Caki2 (cell line): ENCODE measurements around the gene STN1. TPM values are rescaled to one million over a fixed set of nuclear protein-coding genes. Genes with fewer than 3 reads are reported as not detected.

ENCODE experiments used
- DNase-seq: peaks from one replicate; pipeline ENCODE4 v3.0.0-alpha.2; 2015; ENCODE audit warnings: low read depth
- in situ Hi-C: cut with HindIII; loops from 2 replicates; pipeline ENCODE4 v1.10.0; 2016; ENCODE audit warnings: low sequenced_read_pairs, low pct_unique_long_range_greater_than_20kb, mixed read lengths
- total RNA-seq: library from RNA; depleted of rRNA; stranded (reverse); fragments of >200 nt; shearing (Covaris generic); gene quantifications from 2 replicates; pipeline ENCODE4 v1.2.3, GENCODE V29; 2014; ENCODE audit warnings: low replicate concordance; rRNA removed

Gene STN1
- total RNA-seq: 34.5 and 46.1 TPM in 2 replicates

GRCh38 chr10:103918053-103918846, at the start of gene STN1:
TSS of gene STN1 (minus strand) at chr10:103918184. CDS start at chr10:103917594, 590 bp downstream.
- DNase-seq: peak; percentile 86
- in situ Hi-C loops: no loop called here

GRCh38 chr10:103967448-103968071, 49.6 kb upstream of the STN1 start:
- peak; percentile 45 for DNase-seq
- in situ Hi-C loops: no loop called here

DNA sequence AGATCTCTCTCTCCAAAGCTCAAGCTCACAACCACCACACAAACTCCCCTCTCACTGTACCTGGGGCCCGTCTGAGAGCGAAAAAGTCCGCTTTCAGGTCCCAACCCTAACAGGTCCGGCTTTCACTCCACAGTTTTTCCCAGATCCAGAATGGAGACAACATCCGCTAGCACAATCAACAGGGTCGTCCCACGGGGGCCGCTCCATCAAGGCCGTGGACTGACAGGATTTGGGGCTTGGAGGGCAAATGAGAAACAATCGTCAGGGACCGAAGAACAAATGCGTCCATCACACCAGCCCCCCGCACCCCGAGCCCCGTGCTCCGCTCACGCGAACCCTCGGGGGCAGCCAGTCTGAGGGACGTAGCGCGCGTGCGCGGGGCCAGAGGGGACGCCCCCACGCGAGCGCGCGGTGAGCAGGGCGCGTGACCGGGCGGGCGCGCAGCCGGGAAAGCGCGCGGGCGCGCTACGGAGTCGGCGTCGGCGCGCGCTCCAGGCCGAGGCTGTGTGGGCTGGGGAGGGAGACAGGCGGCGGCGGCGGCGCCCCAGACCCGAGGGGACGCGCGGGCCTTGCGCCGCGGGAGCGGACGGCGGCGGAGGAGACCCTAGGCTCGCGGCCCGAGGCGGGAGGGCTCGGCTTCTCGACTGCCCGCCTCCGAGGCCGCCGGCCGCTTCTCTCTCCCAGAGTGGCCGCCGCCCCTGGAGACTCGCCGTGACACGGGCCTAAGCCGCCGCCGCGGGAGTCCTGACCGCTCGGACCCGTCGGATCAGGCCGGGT, 48.9 kb upstream of the STN1 start, which contains the start of gene SLK:
Gene SLK (plus strand): TSS at position 470 of the 777 bp plus-strand sequence. CDS start 606 bp downstream, outside the sequence.
- DNase-seq: peak; percentile 83
- in situ Hi-C loops: no loop called here

DNA sequence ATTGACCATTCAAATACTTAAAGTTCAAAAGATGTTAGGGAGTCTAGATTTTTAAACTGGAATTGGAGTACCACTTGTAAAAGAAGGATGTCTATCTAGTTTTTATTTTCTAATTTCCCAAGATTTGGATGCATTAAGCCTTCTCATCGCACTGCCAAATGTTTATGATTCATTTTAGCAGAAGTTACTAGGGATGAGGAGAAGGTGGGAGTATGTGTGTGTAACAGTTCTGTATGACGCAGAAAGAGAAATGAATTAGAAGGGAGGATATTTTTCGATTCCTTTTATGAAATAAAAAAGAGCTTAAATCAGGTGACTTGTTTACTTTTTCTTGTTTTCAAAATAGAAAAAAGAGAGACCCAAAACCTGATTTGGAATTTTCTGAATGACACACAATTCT, 42.1 kb upstream of the STN1 start:
- no peak for DNase-seq
- in situ Hi-C loops: no loop called here

DNA sequence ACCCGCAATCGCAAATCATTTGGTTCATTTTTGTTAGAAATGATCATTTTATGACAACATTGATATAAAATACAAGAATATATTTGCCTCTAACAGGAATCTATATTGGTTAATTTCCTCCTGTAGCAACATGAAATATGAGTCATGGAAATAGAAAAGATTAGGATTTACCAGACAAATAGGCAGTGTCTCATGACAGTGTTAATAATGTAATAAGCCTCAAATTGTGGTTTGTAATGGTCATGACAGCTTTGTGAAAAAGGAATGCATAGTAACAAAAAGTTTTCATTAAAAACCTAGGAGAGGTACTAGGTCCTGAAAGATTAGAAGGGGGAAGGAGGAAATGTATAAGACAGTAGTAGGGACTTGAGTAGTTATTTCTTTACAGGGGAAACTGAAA, 41.0 kb upstream of the STN1 start:
- in situ Hi-C loops: no loop called here
- DNase-seq: no peak

GRCh38 chr10:103954543-103954942, 36.6 kb upstream of the STN1 start:
- DNase-seq: no peak
- in situ Hi-C loops: no loop called here

GRCh38 chr10:103951942-103952341, 34.0 kb upstream of the STN1 start:
- in situ Hi-C loops: no loop called here
- DNase-seq: no peak

GRCh38 chr10:103951183-103951582, 33.2 kb upstream of the STN1 start:
- in situ Hi-C loops: no loop called here
- no peak for DNase-seq

GRCh38 chr10:103949728-103950127, 31.7 kb upstream of the STN1 start:
- DNase-seq: no peak

GRCh38 chr10:103947799-103948516, 30.0 kb upstream of the STN1 start:
- in situ Hi-C loops: no loop called here
- DNase-seq: no peak

More at GRCh38 chr10:103949728-103950127, 31.7 kb upstream of the STN1 start:
- in situ Hi-C loops: no loop called here

DNA sequence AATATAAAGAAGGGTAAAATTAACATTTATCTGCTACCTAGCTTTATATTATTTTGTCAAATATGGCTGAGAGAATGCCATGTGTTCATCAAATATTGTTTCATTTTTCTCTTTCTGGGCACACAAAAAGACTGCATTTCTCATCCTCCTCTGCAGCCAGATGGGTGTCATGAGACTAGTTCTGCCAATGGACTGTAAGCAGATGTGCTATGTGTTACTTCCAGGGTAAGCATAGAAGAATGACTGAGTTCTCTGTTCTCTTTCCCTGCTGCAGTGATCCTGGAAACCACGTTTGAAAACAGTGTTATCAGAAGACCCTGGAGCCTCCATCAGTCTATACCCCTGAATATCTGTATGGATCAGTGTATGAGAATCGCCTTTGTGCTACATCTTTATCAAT, 24.9 kb upstream of the STN1 start:
- DNase-seq: no peak
- in situ Hi-C loops: no loop called here

GRCh38 chr10:103941801-103942200, 23.8 kb upstream of the STN1 start:
- DNase-seq: no peak
- in situ Hi-C loops: no loop called here

GRCh38 chr10:103939522-103939921, 21.5 kb upstream of the STN1 start:
- in situ Hi-C loops: no loop called here
- DNase-seq: no peak

GRCh38 chr10:103936022-103936421, 18.0 kb upstream of the STN1 start:
- in situ Hi-C loops: no loop called here
- no peak for DNase-seq

DNA sequence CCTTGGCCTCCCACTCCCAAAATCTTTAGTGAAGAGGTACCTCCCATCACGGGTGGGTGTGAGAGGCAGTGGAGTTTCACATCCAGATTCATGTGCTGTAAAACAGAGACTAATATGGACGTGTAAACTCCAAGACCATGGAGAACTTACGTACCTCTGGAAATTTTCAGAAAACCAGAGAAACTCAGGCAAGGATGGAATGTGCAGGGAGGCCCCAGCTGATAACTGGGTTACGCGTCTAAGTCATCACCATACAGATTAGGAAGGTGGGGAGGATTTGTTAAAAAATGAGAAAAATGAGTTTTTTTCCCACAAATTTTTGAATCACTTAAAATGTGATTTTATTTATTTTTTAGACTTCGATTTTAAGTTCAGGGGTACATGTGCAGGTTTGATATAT, 16.3 kb upstream of the STN1 start:
- in situ Hi-C loops: no loop called here
- no peak for DNase-seq

DNA sequence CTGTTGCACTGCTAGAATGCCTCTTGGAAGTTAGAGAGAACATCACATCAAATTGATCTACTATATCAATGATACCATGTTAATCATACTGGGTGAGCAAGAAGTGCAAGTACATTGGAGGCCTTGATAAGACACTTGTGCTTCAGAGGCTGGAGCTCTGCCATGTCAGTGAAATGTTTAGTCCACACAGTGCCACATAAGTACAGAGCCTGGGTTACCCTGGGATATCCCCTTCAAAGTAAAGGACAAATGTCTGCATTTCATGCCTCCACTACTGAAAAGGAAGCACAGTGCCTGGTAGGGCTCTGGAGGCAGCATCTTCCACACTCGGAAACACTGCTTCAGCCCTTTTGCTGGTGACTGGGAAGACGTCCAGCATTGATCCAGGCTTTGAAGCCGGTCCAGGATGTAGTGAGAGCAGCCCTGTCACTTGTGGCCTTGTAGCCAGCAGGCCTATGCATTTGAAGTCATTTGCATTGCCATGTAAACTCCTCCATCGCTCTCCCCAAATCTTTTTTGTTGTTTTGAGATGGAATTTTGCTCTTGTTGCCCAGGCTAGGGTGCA, 15.7 kb upstream of the STN1 start:
- DNase-seq: no peak
- in situ Hi-C loops: no loop called here

DNA sequence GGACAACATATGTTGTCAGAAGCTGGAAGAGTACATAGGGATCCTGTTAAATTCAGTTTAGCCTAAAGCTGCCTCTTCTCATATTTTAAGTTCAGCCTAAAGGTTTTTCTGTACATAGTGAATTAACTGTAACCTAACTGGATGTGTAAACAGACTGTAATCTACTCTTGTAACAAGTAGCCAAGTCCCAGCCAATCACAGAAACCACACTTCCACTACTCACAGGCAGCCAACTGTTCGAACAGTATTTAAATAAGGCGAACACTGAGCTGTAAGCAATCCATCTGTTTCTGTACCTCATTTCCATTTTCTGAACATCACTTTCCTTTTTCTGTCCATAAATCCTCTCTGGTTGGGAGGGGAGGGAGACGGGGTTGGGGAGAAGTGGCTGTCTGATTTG, 15.0 kb upstream of the STN1 start:
- in situ Hi-C loops: no loop called here
- no peak for DNase-seq

GRCh38 chr10:103932271-103932670, 14.3 kb upstream of the STN1 start:
- DNase-seq: no peak
- in situ Hi-C loops: no loop called here
